Fibroblast of lung (primary cell): ENCODE measurements around the gene RASL11B.

Experiments
- EZH2 ChIP-seq: IDR thresholded peaks from 2 replicates; pipeline ENCODE4 v1.5.1; 2012; ENCODE audit warnings: low read length, control low read depth, mild to moderate bottlenecking; ENCODE audit errors: missing control alignments
- TF ChIP-seq, protein P1 (sequence below), 2 donors: IDR thresholded peaks in 1 of 2; conservative IDR thresholded peaks in 1 of 2; 1 replicate in 1 of 2; 2 replicates in 1 of 2; pipeline ENCODE4 v1.5.1; 2011 to 2012; ENCODE audit warnings: low read length in 2 of 2, control low read depth in 1 of 2, inconsistent platforms in 1 of 2, low read depth in 1 of 2, mild to moderate bottlenecking in 1 of 2

DNA sequence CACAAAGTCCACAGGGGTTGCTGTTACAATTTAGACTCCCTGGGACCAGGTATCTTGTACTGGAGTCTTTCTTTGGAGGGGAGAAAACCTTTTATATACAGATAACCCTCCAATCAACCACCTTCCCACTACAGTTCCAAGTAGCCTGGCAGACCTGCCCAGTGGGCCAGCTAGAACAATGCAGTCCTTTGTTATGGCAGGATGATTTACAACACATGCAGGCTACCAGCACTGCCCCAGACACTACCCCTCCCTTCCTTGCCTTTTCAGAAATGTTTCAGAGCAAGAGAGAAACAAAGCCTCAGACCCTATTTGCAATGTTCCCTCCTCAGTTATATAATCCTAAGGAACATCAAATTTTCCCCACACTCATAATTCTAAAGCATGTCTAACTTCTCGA lies 11.1 kb downstream of the RASL11B start:
- no peak for TF ChIP-seq EZH2
- TF ChIP-seq, protein P1, sequence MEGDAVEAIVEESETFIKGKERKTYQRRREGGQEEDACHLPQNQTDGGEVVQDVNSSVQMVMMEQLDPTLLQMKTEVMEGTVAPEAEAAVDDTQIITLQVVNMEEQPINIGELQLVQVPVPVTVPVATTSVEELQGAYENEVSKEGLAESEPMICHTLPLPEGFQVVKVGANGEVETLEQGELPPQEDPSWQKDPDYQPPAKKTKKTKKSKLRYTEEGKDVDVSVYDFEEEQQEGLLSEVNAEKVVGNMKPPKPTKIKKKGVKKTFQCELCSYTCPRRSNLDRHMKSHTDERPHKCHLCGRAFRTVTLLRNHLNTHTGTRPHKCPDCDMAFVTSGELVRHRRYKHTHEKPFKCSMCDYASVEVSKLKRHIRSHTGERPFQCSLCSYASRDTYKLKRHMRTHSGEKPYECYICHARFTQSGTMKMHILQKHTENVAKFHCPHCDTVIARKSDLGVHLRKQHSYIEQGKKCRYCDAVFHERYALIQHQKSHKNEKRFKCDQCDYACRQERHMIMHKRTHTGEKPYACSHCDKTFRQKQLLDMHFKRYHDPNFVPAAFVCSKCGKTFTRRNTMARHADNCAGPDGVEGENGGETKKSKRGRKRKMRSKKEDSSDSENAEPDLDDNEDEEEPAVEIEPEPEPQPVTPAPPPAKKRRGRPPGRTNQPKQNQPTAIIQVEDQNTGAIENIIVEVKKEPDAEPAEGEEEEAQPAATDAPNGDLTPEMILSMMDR (conservative IDR thresholded peaks at IDR 0.05 in 1 of 2, IDR thresholded peaks at IDR 0.05 in 1 of 2; ENCODE audit: low read depth in 1 of 2, low read length in 2 of 2) = no peak
